ENCODE measurements around the gene ADGRD1.

ADGRD1 gene

DNA sequence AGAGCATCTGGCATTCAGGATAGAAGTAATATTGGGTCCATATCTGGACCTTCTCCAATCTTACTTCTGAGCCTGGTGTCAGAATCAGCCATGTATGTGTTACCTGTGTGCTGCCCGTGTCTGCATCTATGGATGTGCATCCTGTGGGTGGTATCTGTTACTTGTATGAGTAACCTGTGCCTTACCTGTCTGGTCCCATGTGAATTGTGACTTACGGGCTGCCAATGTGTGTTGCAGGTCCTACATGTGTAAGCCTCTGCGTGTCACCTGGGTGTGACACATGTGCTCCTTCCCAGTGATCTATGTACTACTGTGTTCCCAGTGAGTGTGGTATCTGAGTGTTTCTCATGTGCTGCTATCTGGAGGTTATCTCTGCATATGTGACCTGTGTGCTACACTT is 208.4 kb downstream of the ADGRD1 start:
- no peak for DNase-seq (ENCODE audit: low read depth)

DNA sequence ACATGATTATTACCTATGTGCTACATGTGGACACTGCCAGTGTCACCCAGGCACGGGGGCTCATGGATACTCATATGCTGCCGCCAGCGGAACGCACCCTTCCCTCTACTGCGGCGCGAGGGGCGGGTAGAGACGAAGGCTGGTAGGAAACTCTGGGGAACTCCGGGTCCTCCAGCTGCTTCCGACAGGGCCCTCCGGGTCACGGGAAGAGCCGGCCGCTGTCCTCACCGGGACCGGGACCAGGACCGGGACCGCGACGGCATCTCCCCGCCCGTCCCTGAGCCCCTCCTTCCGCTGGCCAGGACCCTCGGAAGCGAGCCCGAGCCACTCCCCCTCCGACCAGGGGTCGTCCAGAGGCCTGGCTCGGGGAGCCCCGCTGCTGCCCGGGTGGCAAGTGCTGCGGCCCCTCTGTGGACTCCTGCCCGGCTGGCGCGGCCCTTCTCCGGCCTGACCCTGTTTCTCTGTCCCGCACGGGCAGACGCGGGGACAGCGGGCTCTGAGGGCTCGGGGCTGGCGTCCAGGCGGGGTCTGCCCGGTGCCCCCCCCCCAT is 209.6 kb downstream of the ADGRD1 start:
- DNase-seq (ENCODE audit: low read depth) = no peak

DNA sequence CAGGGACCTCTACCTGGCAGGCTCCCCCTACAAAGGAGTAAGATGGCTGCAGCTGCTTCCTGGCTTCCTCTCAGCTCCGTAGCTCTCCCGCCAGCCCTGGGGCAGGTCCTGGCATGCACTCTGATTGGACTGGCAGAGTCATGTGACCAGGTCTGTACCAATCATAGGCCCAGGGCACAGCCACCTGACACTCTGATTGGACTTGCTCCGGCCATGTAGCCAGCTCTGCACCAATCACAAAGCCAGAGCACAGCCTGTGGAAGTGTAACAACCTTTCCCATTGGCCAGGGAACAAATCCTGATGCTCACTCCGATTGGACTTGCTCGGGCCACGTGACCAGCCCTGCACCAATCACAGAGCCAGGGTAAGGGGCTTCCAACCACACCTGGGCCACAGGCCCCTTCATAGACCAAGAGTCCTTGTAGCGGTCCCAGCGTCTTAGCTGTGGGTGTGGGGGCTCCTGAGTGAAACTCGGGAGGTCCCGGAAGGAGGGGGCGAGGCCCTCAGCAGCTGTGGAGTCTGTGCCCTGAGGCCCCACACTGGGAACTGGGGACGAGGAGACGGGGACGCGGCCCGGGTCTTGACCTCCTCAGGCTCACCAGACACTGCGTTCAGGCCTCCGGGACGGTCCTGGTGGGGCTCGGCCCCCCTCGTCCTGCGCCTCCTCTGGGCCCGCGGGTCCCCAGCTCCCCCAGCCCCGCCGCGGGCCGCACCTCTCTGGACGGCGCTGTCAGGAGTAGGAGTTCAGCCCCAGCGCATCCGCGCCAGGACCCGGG is 210.6 kb downstream of the ADGRD1 start:
- DNase-seq (ENCODE audit: low read depth) = no peak

DNA sequence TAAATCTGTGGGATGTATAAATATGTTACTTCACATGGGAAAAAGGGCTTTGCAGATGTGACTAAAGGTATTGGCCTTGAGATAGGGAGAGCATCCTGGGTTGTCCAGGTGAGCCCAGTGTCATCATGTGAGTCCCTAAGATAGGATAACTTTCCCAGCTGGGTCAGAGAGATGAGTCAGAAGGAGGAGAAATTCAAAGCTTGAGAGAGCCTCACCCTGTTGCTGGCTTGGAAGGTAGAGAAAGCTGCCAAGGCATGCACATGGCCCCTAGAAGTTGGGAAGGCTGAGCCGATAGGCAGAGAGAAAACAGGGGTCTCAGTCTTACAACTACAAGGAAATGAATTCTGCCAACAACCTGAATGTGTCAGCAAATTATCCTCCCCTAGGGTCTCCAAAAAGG is 213.0 kb downstream of the ADGRD1 start:
- no peak for DNase-seq (ENCODE audit: low read depth)

DNA sequence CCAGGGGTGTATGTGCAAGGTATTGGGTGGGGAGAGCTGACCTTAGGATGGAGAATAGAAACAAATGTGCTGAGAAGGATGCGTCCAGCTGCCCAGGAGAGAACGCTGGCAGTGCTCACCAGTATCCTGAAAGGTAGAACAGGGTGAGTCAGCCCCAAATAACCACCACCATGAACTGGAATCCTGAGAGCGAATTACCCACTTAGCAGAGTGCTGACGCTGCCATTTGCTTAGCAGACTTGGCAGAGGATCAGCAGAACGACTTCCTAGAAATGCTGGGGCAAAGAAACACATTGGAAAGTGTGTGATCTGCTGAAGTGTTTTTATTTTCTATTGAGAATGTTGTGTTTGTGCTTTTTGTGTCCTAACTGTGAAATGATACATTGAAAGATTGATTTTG is 213.6 kb downstream of the ADGRD1 start:
- no peak for DNase-seq (ENCODE audit: low read depth)

DNA sequence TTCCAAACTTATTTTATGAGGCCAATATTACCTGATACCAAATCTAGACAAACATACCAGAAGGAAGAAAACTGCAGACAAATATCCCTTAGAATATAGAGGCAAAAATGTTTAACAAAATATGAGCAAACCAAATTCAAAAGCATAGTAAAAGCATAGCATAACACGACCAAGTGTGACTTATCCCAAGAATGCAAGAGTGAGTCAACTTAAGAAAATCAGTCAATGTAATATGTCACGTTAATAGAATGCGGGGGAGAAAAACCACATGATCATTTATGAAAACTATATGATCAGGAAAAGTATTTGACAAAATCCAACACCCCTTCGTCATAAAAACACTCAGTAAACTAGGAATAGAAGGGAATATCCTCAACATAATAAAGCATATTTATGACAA is 217.3 kb downstream of the ADGRD1 start:
- no peak for DNase-seq (ENCODE audit: low read depth)

DNA sequence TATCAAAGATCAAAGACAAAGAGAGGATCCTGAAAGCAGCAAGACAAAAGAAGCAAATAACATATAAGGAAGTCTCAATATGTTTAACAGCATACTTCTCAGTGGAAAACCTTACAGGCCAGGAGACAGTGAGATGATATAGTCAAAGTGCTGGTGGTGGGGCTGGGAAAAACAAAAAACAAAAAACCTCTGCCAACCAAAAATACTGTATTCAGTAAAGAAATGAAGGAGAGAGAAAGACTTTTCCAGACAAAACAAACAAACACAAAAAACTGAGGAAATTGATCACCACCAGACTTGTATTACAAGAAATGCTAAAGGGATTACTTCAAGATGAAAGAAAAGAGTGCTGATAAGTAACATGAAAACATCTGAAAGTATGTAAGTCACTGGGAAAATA is 221.2 kb downstream of the ADGRD1 start:
- DNase-seq (ENCODE audit: low read depth) = no peak

DNA sequence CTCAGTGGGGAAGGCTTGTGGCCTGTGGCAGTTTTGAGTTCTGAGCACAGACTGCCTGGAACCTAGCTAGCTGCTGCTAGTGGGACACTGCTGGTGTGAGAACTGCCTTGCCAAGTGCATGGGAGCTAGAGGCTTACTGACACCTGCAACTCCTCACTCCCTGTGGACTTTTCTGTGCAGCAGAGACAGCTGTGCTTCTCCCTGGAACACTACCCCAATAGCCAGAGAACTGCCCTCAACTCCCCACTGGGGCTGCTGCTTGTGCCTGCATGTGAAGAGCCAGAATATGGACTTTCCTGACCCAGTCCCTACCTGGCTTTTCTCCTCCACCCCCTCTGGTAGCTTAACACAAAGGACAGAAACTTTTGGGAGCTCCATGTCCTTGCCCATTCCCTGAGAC is 222.6 kb downstream of the ADGRD1 start:
- no peak for DNase-seq (ENCODE audit: low read depth)

DNA sequence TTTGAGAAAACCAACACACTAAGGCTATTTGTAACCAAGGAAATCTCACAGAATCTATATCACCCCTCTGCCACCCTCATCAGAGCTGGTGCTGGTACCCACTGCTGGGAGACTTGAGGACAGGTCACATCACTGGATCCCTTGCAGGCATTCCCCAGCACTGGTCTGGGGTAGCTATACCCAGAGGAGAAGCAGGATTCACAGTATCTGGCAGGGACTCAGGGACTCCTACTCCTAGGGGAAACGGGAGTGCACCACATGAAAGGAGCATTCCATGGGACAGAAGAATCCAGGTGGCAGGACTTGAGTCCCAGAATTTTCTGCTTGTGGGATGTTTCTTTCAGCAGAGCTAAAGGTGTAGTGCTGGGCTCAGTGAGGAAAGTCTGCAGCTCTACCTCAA is 223.2 kb downstream of the ADGRD1 start:
- DNase-seq (ENCODE audit: low read depth) = no peak

DNA sequence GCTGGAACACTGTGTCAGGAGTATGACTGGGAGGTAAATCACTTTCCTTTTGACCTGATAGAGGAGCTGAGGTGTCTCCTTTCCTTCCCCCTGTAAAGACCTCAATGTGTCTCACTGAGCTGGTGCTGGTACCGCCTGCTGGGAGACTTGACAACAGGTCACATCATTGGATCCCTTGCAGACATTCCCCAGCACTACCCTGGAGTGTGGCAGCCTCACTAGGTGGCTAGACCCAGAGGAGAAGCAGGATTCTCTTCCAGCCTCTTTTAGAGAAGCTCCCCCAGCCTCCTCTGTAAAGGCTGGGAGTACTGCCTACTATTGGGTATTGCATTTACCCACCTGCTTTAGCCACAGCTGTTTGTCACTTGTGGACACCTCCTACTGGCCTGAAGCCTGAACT is 223.9 kb downstream of the ADGRD1 start:
- DNase-seq (ENCODE audit: low read depth) = no peak

DNA sequence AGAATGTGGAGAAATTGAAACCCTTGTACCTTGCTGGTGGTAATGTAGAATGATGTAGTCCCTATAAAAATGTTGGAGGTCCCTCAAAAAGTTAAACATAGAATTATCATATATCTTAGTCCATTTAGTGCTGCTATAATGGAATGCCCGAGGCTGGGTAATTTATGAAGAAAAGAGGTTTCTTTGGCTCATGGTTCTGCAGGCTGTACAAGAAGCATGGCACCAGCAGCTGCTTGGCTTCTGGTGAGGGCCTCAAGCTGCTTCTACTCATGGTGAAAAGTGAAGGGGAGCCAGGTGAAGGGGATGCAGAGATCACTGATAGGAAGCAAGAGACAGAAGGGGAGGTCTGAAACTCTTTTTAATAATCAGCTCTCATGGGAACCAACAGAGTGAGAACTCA is 233.9 kb downstream of the ADGRD1 start:
- no peak for DNase-seq (ENCODE audit: low read depth)

DNA sequence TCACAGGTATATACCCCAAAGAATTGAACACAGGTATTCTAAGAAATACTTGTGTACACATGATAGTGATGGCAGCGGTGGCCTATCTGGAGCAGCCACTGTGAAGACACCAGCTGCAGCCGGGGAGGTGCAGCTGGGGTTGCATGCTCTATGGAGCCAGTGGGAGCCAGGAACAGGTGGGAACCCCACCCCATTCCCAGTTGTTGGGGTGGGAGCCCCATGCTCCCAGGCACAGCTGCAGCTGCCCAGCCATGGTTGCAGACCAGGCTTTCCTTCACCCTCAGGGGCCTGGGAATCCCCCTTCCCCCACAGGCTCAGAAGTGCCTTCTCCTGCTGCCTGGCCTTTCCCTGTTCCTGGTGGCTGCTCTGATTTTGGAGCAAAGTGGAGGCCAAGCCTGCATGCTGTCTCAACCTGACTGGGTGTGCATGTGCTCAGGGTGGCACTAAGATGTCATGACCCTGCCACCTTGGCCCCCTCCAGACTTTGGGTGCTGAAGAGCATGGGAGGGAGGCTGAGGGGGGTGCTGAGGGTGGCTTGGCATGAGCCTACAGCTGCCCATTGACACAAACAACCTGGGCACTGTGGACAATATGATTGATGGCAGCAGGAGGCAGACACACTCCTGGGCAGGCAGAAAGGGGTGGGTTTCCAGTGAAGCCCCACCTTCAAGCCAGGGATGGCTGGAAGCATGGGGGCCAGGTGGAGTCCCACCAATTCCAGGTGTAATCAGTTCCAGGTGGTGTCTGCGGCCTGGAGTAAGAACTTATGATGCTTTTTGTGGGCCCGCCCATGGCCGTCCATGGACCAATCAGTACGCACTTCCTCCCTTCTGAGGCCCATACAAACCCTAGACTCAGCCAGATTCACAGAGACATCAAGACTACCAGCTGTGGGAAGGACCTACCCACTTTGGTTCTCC is 234.7 kb downstream of the ADGRD1 start:
- DNase-seq (ENCODE audit: low read depth) = no peak

DNA sequence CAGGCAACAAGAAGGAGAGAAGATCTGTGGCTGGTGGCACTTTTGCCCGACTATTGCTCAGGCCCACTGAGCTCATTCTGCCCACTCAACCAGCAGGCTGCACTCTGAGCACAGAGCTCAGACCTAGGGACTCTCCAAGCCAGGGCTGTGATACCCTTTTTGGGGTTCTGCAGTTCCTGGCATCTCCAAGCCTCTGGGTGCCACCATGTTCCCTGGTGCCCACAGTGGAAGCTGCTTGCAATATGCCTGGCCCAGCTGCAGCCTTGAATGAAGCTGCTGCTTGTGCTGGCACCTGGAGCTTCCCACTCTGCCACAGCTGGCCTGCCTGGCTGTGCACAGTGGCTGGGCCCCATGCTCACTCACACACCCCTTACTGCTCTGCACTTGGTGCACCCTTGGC is 236.1 kb downstream of the ADGRD1 start:
- no peak for DNase-seq (ENCODE audit: low read depth)

DNA sequence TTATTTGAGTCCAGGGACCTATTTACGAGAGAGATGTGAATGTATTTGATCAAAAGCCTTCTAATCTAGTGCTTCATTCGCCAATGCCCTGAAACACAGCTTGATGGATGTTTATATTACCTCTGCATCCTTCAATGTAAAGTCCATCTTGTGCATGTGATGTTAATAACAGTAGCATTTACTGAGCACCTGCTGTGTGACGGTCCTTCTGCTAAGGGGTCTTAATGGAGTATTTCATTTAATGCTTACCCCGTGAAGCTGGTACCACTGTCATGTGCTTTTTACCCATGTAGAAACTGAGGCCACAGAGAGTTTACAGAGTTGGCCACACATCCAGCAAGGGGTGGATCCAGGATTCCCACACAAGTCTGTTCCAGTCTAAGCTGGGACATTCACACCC is 237.3 kb downstream of the ADGRD1 start:
- no peak for DNase-seq (ENCODE audit: low read depth)

Measured in stimulated activated CD8-positive, alpha-beta memory T cell treated with anti-CD3 and anti-CD28 coated beads, Interleukin-12 subunit alpha, Interleukin-12 subunit beta, amount 100 ng/mL, for 1 hour (primary cell).